Lower leg skin (tissue), 3 donors: Measurements from ENCODE around the gene TENM4.

Source experiments
- POLR2A ChIP-seq, 2 donors: fragments of 450-650 bp; IDR thresholded peaks; one replicate each; pipeline ENCODE4 v1.6.1; 2016 to 2017; ENCODE audit warnings: antibody characterized with exemption in 2 of 2, mild to moderate bottlenecking in 1 of 2, moderate library complexity in 1 of 2
- TF ChIP-seq, protein P1 (sequence below), 3 donors: fragments of 450-650 bp; IDR thresholded peaks; one replicate each; pipeline ENCODE4 v1.5.1; 2016; ENCODE audit warnings: antibody characterized with exemption in 3 of 3, mild to moderate bottlenecking in 3 of 3, moderate library complexity in 2 of 3

GRCh38 chr11:78912778-78913177 is 528.1 kb downstream of the TENM4 start:
- TF ChIP-seq, protein P1, sequence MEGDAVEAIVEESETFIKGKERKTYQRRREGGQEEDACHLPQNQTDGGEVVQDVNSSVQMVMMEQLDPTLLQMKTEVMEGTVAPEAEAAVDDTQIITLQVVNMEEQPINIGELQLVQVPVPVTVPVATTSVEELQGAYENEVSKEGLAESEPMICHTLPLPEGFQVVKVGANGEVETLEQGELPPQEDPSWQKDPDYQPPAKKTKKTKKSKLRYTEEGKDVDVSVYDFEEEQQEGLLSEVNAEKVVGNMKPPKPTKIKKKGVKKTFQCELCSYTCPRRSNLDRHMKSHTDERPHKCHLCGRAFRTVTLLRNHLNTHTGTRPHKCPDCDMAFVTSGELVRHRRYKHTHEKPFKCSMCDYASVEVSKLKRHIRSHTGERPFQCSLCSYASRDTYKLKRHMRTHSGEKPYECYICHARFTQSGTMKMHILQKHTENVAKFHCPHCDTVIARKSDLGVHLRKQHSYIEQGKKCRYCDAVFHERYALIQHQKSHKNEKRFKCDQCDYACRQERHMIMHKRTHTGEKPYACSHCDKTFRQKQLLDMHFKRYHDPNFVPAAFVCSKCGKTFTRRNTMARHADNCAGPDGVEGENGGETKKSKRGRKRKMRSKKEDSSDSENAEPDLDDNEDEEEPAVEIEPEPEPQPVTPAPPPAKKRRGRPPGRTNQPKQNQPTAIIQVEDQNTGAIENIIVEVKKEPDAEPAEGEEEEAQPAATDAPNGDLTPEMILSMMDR (IDR thresholded peaks at IDR 0.05): no peak
- no peak for TF ChIP-seq POLR2A (IDR thresholded peaks at IDR 0.05)
